ENCODE results near the gene KLHL36. TPM values are rescaled to one million over a fixed set of nuclear protein-coding genes. Genes with fewer than 3 reads are reported as not detected.
"Not testable (repeated sequence)": the region's sequence is repeated elsewhere in the genome, so short reads cannot be mapped to it uniquely, and the experiment has no call there.

KLHL36 gene
- total and polyA plus RNA-seq, 8 donors, result 23.8 to 50.9 (median 28.3) TPM

DNA sequence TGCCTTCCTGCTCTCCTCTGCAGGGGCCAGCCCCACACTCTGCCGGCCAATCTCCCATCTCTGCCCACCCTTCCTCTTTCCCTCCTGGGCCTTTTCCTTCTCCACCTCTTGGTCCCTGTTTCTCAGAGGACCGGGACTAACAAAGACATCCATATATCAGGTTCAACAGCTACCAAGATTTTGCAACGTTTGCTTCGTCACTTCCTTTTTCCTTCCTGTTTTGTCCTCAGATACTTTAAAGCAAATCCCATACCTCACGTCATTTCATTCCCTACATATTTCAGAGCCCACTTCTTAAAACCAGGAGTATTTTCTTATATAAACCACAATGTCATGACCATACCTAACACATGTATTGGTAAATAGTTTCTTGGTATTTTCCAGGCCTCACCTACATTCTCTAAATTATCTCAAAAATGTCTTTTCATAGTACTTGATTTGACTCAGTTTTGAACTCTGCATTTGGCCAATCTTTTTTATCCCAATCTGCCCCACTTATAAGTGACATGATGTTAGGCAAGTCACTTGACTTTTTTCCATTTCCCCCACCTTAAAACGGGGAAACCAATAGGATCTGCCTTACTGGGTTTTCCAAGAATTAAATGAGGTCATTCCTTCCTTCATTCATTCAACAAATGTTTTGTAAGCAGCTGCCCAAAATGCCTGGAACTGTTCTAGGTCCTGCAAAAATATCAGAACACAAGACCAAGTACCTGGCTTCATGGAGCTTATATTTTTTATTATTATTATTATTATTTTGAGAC, 44.3 kb downstream of the KLHL36 start:
- Histone ChIP-seq H3K27ac (peak overlapping the region in 1 of 2 donors; percentile 74), H3K4me3 (no peak overlapping the region), H3K27me3 (no peaks in the 10 kb centered on the region), H3K9me3 (no peaks in the 10 kb centered on the region), H3K36me3 (no peaks in the 10 kb centered on the region), H3K4me1 (peaks cover 0 to 14% of the 10 kb centered on the region in 2 donors)
- DNase-seq (no peak), ATAC-seq (no peak)
- no peak for TF ChIP-seq CTCF (IDR thresholded peaks at IDR 0.05)
- intact Hi-C loops (cut with DNase I), result no loop called here

DNA sequence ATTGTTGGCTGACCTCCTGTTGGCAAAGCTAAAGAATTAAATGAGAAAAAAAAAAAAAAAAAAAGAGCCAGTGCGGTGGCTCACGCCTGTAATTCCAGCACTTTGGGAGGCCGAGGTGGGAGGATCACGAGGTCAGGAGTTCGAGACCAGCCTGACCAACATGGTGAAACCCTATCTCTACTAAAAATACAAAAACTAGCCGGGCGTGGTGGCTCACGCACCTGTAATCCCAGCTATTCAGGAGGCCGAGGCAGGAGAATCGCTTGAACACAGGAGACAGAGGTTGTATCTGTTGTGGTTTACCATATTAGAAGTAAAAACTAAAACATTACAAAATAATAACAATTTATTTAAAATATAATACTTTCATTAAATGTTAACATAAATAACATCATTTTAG, 45.6 kb downstream of the KLHL36 start:
- H3K4me1 ChIP-seq, result peaks cover 0 to 14% of the 10 kb centered on the region in 2 donors
- ATAC-seq; intact Hi-C loops (cut with DNase I); H3K36me3 ChIP-seq; H3K27ac ChIP-seq; DNase-seq; H3K27me3 ChIP-seq; H3K9me3 ChIP-seq; H3K4me3 ChIP-seq: not testable (repeated sequence)

DNA sequence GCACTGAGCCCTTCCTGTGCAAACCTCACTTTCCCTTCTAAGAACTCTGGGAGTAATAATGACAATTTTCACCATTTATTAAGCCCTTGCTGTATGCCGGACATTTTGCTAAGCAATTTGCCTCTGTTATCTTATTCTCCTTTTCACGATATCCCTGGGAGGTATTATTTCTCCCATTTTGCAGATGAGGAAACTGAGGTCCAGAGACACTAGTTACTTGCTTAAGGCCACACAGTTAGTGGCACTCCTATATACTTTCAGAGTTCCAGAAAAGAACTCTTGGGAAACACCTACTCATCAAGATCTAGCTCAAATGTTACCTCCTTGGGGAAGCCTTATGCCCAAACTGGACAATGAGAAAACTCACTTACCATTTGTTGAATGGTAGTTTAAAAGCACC, 46.7 kb downstream of the KLHL36 start:
- no peak for DNase-seq
- no peak for ATAC-seq
- H3K9me3 ChIP-seq, result no peaks in the 10 kb centered on the region
- no peaks in the 10 kb centered on the region for H3K36me3 ChIP-seq
- H3K4me1 ChIP-seq, result peaks cover 0 to 20% of the 10 kb centered on the region in 2 donors
- intact Hi-C loops (cut with DNase I), result no loop called here
- H3K27me3 ChIP-seq, result no peaks in the 10 kb centered on the region
- H3K4me3 ChIP-seq, result no peak overlapping the region
- H3K27ac ChIP-seq, result no peak overlapping the region
- TF ChIP-seq CTCF (IDR thresholded peaks at IDR 0.05), result no peak

DNA sequence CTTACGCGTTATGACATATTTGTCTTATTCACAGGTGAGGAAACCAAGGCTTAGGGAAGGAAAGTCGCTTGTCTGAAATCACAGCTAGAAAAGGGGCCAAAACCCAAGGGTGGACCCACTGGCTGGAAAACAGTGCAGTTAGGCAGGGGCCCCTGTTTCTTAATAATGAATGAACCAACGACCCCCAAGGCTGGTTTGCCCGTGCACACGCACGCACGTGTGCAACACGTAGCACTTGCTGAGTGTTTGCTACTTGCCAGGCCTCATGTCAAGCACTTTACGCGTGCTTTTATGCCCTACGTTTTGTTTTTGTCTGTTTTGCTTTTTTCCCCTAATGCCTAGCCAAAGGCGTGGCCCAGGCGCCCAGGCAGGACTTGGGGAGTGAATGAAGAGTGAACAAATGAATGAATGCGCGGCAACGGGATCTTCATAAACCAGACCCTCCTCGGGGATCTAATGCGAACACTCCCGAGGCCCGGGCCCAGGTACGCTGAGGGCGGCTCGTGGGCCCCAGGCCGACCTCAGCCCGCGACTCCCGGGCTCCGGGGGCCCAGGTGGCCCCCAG, 50.9 kb downstream of the KLHL36 start:
- Histone ChIP-seq H3K27me3 (no peaks in the 10 kb centered on the region), H3K4me1 (peaks cover 9 to 42% of the 10 kb centered on the region in 2 donors), H3K4me3 (peak overlapping the region; percentile 93 to 98), H3K36me3 (no peaks in the 10 kb centered on the region), H3K27ac (peak overlapping the region in 1 of 2 donors; percentile 85), H3K9me3 (no peaks in the 10 kb centered on the region)
- TF ChIP-seq CTCF (IDR thresholded peaks at IDR 0.05), result no peak
- intact Hi-C loops (cut with DNase I), result no loop called here
- ATAC-seq (peak; percentile 36), DNase-seq (no peak)

- peak; percentile 77 to 95 (median 86) for DNase-seq
- Histone ChIP-seq H3K9me3 (no peaks in the 10 kb centered on the region), H3K4me1 (peaks cover 9 to 48% of the 10 kb centered on the region in 2 donors), H3K27ac (peak within 1 kb of the TSS; percentile 77 to 85), H3K36me3 (no peaks in the 10 kb centered on the region), H3K4me3 (peak within 1 kb of the TSS; percentile 93 to 98), H3K27me3 (no peaks in the 10 kb centered on the region)
- intact Hi-C loops (cut with DNase I), result no loop called here
- peak; percentile 91 for ATAC-seq
- no peak for TF ChIP-seq CTCF (IDR thresholded peaks at IDR 0.05)
These were observed 51.6 kb downstream of the KLHL36 start, which contains the start of gene USP10 for GRCh38 chr16:84699712-84700445. USP10 (plus strand) TSS chr16:84700000; CDS start chr16:84700091, 91 bp downstream.
